ENCODE results near the gene HOXB4. TPM values are rescaled to one million over a fixed set of nuclear protein-coding genes. Genes with fewer than 3 reads are reported as not detected.

HOXB4 gene
- polyA plus RNA-seq, 1 of the 3 experiments (the other 2 are of a cell fraction), result 0.03 TPM

GRCh38 chr17:48611213-48611612, 33.1 kb upstream of the HOXB4 start:
- CTCF ChIA-PET, result no interaction called here
- H3K79me2 ChIP-seq (ENCODE audit: insufficient read depth), result no peaks in the 10 kb centered on the region
- peaks cover 99% of the 10 kb centered on the region for H3K27me3 ChIP-seq (ENCODE audit: insufficient read depth)
- no peak overlapping the region for H3K4me3 ChIP-seq (ENCODE audit: low read depth in 2 of 2, low read length in 1 of 2)
- no peaks in the 10 kb centered on the region for H3F3A ChIP-seq (replicated peaks; ENCODE audit: insufficient read depth)
- peak overlapping the region; percentile 78; the same call in 1 of the 2 replicates for H2AFZ ChIP-seq (ENCODE audit: low read depth)
- no peak overlapping the region for H3K9ac ChIP-seq
- no peaks in the 10 kb centered on the region for H3K9me2 ChIP-seq
- H3K9me3 ChIP-seq, result no peaks in the 10 kb centered on the region
- no peak for DNase-seq
- no peaks in the 10 kb centered on the region; a peak in 1 of 4 replicates for H3K4me1 ChIP-seq (ENCODE audit: control insufficient read depth in 1 of 2, insufficient read depth in 2 of 2, low read depth in 1 of 2, low read length in 1 of 2)
- POLR2A ChIA-PET, result no interaction called here
- H3K27ac ChIP-seq (ENCODE audit: low read depth in 2 of 2, low read length in 1 of 2), result no peak overlapping the region
- TF ChIP-seq EP300 (IDR thresholded peaks at IDR 0.05; ENCODE audit: borderline replicate concordance in 1 of 2, low read depth in 1 of 2, low read length in 1 of 2), result no peak
- no peak for TF ChIP-seq ZBTB33 (IDR thresholded peaks at IDR 0.05; ENCODE audit: borderline replicate concordance, low read depth)
- no peak for TF ChIP-seq EZH2phosphoT487 (IDR thresholded peaks at IDR 0.05; ENCODE audit: borderline replicate concordance, low read depth)
- H3K36me3 ChIP-seq (replicated peaks in 1 of 2; ENCODE audit: control insufficient read depth in 1 of 2, insufficient read depth in 2 of 2, low read length in 1 of 2), result no peaks in the 10 kb centered on the region
- H3K4me2 ChIP-seq, result 0 out of 2 replicates have a peak overlapping the region, but pooled peaks have one; percentile 45
- H4K20me1 ChIP-seq (ENCODE audit: insufficient read depth), result peaks cover 15% of the 10 kb centered on the region
- WGBS (ENCODE audit: low lambda C conversion rate), result 4% methylated on average over 22 of the region's 22 CpGs

GRCh38 chr17:48610282-48611211, 32.4 kb upstream of the HOXB4 start, which contains the start of gene HOXB7:
Gene HOXB7 (minus strand): TSS chr17:48611017. CDS start chr17:48610918, 99 bp downstream.
- Histone ChIP-seq H2AFZ (ENCODE audit: low read depth) (peak within 1 kb of the TSS; percentile 78; the same call in 1 of the 2 replicates), H4K20me1 (ENCODE audit: insufficient read depth) (peaks cover 8% of the 10 kb centered on the region), H3F3A (replicated peaks; ENCODE audit: insufficient read depth) (no peaks in the 10 kb centered on the region), H3K9ac (no peak within 1 kb of the TSS), H3K36me3 (replicated peaks in 1 of 2; ENCODE audit: control insufficient read depth in 1 of 2, insufficient read depth in 2 of 2, low read length in 1 of 2) (no peaks in the 10 kb centered on the region), H3K4me1 (ENCODE audit: control insufficient read depth in 1 of 2, insufficient read depth in 2 of 2, low read depth in 1 of 2, low read length in 1 of 2) (no peaks in the 10 kb centered on the region; a peak in 1 of 4 replicates), H3K79me2 (ENCODE audit: insufficient read depth) (no peaks in the 10 kb centered on the region), H3K27ac (ENCODE audit: low read depth in 2 of 2, low read length in 1 of 2) (no peak within 1 kb of the TSS), H3K9me2 (no peaks in the 10 kb centered on the region), H3K4me2 (peak within 1 kb of the TSS; percentile 45), H3K27me3 (ENCODE audit: insufficient read depth) (peaks cover 99% of the 10 kb centered on the region), H3K9me3 (no peaks in the 10 kb centered on the region), H3K4me3 (ENCODE audit: low read depth in 2 of 2, low read length in 1 of 2) (peak within 1 kb of the TSS in 1 of 2 experiments; percentile 2; a peak in 1 of 4 replicates)
- 2% methylated on average over 52 of the region's 79 CpGs for WGBS (ENCODE audit: low lambda C conversion rate)
- CTCF ChIA-PET, result interaction anchor here (1.0 to 1.7 kb wide), 5 partner anchors 9 to 302 kb away, joined by 3 to 8 read pairs (median 3); partner anchors contain the start of gene HOXB5
- TF ChIP-seq EZH2phosphoT487 (IDR thresholded peaks at IDR 0.05; ENCODE audit: borderline replicate concordance, low read depth) (peak; percentile 100), RXRA (IDR thresholded peaks at IDR 0.05; ENCODE audit: borderline replicate concordance, low read depth) (no peak), USF2 (IDR thresholded peaks at IDR 0.05; ENCODE audit: borderline replicate concordance, low read depth, low read length) (peak; percentile 74), USF1 (IDR thresholded peaks at IDR 0.05; ENCODE audit: borderline replicate concordance, low read depth) (peak; percentile 95)
- peak; percentile 79 for DNase-seq
- POLR2A ChIA-PET, result no interaction called here

Data from SK-N-SH (cell line).